Body of pancreas (tissue), 4 donors: ENCODE data around the gene SIK3.

ENCODE experiments used
- POLR2A ChIP-seq, 3 donors: fragments of 450-650 bp; IDR thresholded peaks; one replicate each; pipeline ENCODE4 v1.6.1; 2016; ENCODE audit warnings: antibody characterized with exemption in 3 of 3, mild to moderate bottlenecking in 2 of 3
- TF ChIP-seq, protein P1 (sequence below), 7 experiments: fragments of 450-650 bp in 4 of 7; fragments of 200-600 bp in 3 of 7; sonication (generic) in 3 of 7; IDR thresholded peaks; one replicate each; pipeline ENCODE4 v1.5.1; 2016 to 2019; ENCODE audit warnings: antibody characterized with exemption in 7 of 7

DNA sequence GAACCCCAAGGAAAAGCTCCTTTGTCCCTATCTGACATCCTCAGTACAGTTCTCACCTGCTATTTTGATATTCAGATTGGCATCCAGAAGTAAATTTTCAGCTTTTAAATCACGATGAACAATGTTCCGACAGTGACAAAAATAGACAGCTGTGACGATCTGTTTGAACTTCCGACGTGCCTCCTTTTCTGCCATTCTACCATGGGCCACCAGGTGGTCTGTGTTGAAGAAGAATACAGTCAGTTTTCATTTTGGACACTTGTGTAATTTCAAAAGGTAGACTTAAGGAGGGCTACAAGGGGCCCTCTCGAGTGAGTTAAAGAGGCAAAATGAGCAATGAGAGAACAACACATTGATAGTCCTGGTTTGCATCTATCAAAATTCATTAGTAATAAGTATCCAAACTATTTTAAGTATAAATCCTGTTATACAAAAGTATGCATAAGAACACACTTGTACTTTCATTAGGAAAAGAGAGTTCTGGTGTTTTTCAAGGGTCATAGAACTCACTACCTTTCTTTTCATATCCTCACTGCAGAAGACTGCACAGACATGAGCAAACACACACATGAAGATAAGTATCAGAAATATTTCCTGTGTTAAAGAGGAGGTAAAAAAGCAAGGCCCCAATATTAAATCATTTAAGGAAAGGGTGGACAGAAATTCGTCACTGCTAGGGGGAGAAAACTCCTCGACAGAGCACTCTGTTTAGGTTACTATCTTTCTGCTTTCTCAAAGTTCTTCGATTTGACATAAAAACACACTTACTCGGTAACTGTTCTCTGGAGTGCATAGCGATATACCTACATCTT, 170.9 kb downstream of the SIK3 start:
- TF ChIP-seq, protein P1, sequence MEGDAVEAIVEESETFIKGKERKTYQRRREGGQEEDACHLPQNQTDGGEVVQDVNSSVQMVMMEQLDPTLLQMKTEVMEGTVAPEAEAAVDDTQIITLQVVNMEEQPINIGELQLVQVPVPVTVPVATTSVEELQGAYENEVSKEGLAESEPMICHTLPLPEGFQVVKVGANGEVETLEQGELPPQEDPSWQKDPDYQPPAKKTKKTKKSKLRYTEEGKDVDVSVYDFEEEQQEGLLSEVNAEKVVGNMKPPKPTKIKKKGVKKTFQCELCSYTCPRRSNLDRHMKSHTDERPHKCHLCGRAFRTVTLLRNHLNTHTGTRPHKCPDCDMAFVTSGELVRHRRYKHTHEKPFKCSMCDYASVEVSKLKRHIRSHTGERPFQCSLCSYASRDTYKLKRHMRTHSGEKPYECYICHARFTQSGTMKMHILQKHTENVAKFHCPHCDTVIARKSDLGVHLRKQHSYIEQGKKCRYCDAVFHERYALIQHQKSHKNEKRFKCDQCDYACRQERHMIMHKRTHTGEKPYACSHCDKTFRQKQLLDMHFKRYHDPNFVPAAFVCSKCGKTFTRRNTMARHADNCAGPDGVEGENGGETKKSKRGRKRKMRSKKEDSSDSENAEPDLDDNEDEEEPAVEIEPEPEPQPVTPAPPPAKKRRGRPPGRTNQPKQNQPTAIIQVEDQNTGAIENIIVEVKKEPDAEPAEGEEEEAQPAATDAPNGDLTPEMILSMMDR (IDR thresholded peaks at IDR 0.05): peak in 4 of 7 experiments; percentile 19 to 39 (median 24)
- TF ChIP-seq POLR2A (IDR thresholded peaks at IDR 0.05): no peak
